Pancreas (tissue), 10 donors: ENCODE data around the gene GPC5. TPM values are rescaled to one million over a fixed set of nuclear protein-coding genes. Genes with fewer than 3 reads are reported as not detected.

Experiments
- ATAC-seq, 4 donors: fragments of 200-7000 bp; cut with Tn5 transposase; one replicate each; pipeline versions ENCODE4 v1.8.0 to v1.9.1; 2020; ENCODE audit warnings: mild to moderate bottlenecking in 4 of 4, moderate library complexity in 4 of 4
- DNase-seq, 6 donors: peaks; one replicate each; pipeline ENCODE4 v3.0.0-alpha.2; 2020
- FAIRE-seq: peaks from 2 replicates; lab custom pipeline; 2012; peaks lifted over from hg19 to GRCh38; lab: Jason Lieb, UNC
- H3K27ac ChIP-seq, 4 donors: fragments of 200-600 bp; sonication (generic); 1 replicate in 3 of 4; 2 replicates in 1 of 4; pipeline versions ENCODE4 v1.5.0 to v1.8.0; 2020
- H3K27me3 ChIP-seq, 4 donors: fragments of 200-600 bp; one replicate each; pipeline ENCODE4 v1.8.0; 2021
- H3K36me3 ChIP-seq, 3 donors: fragments of 200-600 bp; sonication (generic) in 1 of 3; one replicate each; pipeline versions ENCODE4 v1.5.0 to v1.8.0; 2020 to 2021
- H3K4me1 ChIP-seq, 3 donors: fragments of 200-600 bp; one replicate each; pipeline ENCODE4 v1.8.0; 2021
- H3K4me3 ChIP-seq, 4 donors: fragments of 200-600 bp; sonication (generic) in 2 of 4; one replicate each; pipeline versions ENCODE4 v1.5.0 to v1.8.0; 2020 to 2021
- H3K9me3 ChIP-seq, 4 donors: fragments of 200-600 bp; one replicate each; pipeline ENCODE4 v1.8.0; 2021
- CTCF ChIP-seq, 4 donors: fragments of 200-600 bp; sonication (generic) in 3 of 4; IDR thresholded peaks; one replicate each; pipeline versions ENCODE4 v1.5.0 to v1.8.0; 2021; ENCODE audit warnings: antibody characterized with exemption in 4 of 4
- WGBS, 2 donors: extraction: QIAGEN DNeasy Blood & Tissue Kit; methylation state at CpG; one replicate each; pipeline ENCODE4 v1.1.7; 2013; 5-methylcytosine and 5-hydroxymethylcytosine counted together
- intact Hi-C, 3 donors: fragments of 100-400 bp; cut with DNase I; formaldehyde crosslinking; loops; one replicate each; pipeline versions ENCODE4 v1.11.1 to v1.14.2; 2022
- polyA plus RNA-seq, 2 donors: library from polyadenylated mRNA; stranded (reverse); fragments of 200-250 nt; gene quantifications; one replicate each; pipeline ENCODE4 v1.2.3, GENCODE V29; 2013
- total RNA-seq, 6 donors: library from RNA; stranded (reverse); fragmentation: NEBNext Ultra II Directional in 4 of 6; extraction: Animal tissue kit (Norgen Biotek cat#: 25700) in 4 of 6; gene quantifications; one replicate each; pipeline versions ENCODE4 v1.2.1 to v1.2.4, GENCODE V29; 2021 to 2023
- donor health status: healthy with polysubstance abuse.
- donor health status: DM: no; HTN: no; CAD: no; lungs with moderate emphysema.
- donor health status: DM: no; HTN: no; CAD: no.
- donor health status: control.
- donor health status: control.
- donor health status: Bipolar disorder and iron deficiency.
- donor health status: DM: yes; HTN: yes; CAD: no.
- donor health status: DM: no; HTN: no; CAD: no.
- donor health status: DM: no; HTN: no; CAD: no.
- donor health status: DM: yes; HTN: yes; CAD: no.

GPC5 gene
- total and polyA plus RNA-seq, 8 donors: 0.12 to 0.35 (median 0.35) TPM; not detected in 5

- Histone ChIP-seq H3K4me1 (no peaks in the 10 kb centered on the region), H3K36me3 (no peaks in the 10 kb centered on the region), H3K9me3 (no peaks in the 10 kb centered on the region), H3K4me3 (no peak overlapping the region), H3K27me3 (no peaks in the 10 kb centered on the region), H3K27ac (no peak overlapping the region)
- no peak for FAIRE-seq
- intact Hi-C loops: no loop called here
- no peak for DNase-seq
- 59 to 61% methylated on average over 2 of the region's 2 CpGs for WGBS, 2 donors
- ATAC-seq: no peak
- no peak for TF ChIP-seq CTCF (IDR thresholded peaks at IDR 0.05)
Observed at GRCh38 chr13:92313382-92313781, 915.0 kb downstream of the GPC5 start.

GRCh38 chr13:92315265-92315664, 916.8 kb downstream of the GPC5 start:
- no peaks in the 10 kb centered on the region for H3K27me3 ChIP-seq
- H3K4me3 ChIP-seq: no peak overlapping the region
- no peak for TF ChIP-seq CTCF (IDR thresholded peaks at IDR 0.05)
- intact Hi-C loops: no loop called here
- no peaks in the 10 kb centered on the region for H3K9me3 ChIP-seq
- no peaks in the 10 kb centered on the region for H3K36me3 ChIP-seq
- FAIRE-seq (no peak), DNase-seq (no peak), ATAC-seq (no peak)
- H3K27ac ChIP-seq: no peak overlapping the region
- WGBS, 2 donors: 68 to 93% methylated on average over 2 of the region's 2 CpGs
- H3K4me1 ChIP-seq: no peaks in the 10 kb centered on the region

- Histone ChIP-seq H3K27me3 (no peaks in the 10 kb centered on the region), H3K4me1 (no peaks in the 10 kb centered on the region), H3K9me3 (no peaks in the 10 kb centered on the region), H3K4me3 (no peak overlapping the region), H3K36me3 (no peaks in the 10 kb centered on the region), H3K27ac (no peak overlapping the region)
- ATAC-seq (no peak), FAIRE-seq (no peak), DNase-seq (no peak)
- intact Hi-C loops: no loop called here
- TF ChIP-seq CTCF (IDR thresholded peaks at IDR 0.05): no peak
- WGBS, 2 donors: 78 to 89% methylated on average over 2 of the region's 2 CpGs
Observed at GRCh38 chr13:92316030-92316429, 917.6 kb downstream of the GPC5 start.

GRCh38 chr13:92317066-92317465, 918.6 kb downstream of the GPC5 start:
- H3K27me3 ChIP-seq: no peaks in the 10 kb centered on the region
- H3K36me3 ChIP-seq: no peaks in the 10 kb centered on the region
- no peaks in the 10 kb centered on the region for H3K9me3 ChIP-seq
- whole genome bisulfite sequencing, 2 donors: 73 to 82% methylated on average over 2 of the region's 2 CpGs
- no peak for TF ChIP-seq CTCF (IDR thresholded peaks at IDR 0.05)
- FAIRE-seq (no peak), DNase-seq (no peak), ATAC-seq (no peak)
- no peak overlapping the region for H3K4me3 ChIP-seq
- H3K27ac ChIP-seq: no peak overlapping the region
- H3K4me1 ChIP-seq: no peaks in the 10 kb centered on the region
- intact Hi-C loops: no loop called here

- ATAC-seq: no peak
- no peak for FAIRE-seq
- H3K36me3 ChIP-seq: no peaks in the 10 kb centered on the region
- WGBS, 2 donors: 17 to 18% methylated on average over 1 of the region's 1 CpG
- no peaks in the 10 kb centered on the region for H3K27me3 ChIP-seq
- H3K4me1 ChIP-seq: no peaks in the 10 kb centered on the region
- H3K27ac ChIP-seq: no peak overlapping the region
- no peaks in the 10 kb centered on the region for H3K9me3 ChIP-seq
- intact Hi-C loops: no loop called here
- DNase-seq: no peak
- no peak for TF ChIP-seq CTCF (IDR thresholded peaks at IDR 0.05)
- H3K4me3 ChIP-seq: no peak overlapping the region
Observed at GRCh38 chr13:92320323-92320722, 921.9 kb downstream of the GPC5 start.
